SU-DHL-6 (cell line): Measurements from ENCODE around the gene ZNF20.
A peak's percentile ranks its signal among the peaks of the same experiment; 100 is the strongest.

ENCODE experiments used
- EZH2phosphoT487 ChIP-seq: fragments of 200-600 bp; sonication (generic), shearing (Covaris generic); conservative IDR thresholded peaks from 2 replicates; pipeline ENCODE4 v1.6.1; 2018; ENCODE audit warnings: mild to moderate bottlenecking, antibody characterized with exemption, low read length, moderate library complexity, mixed read lengths
- TF ChIP-seq, protein P1 (sequence below): fragments of 200-600 bp; sonication (generic); IDR thresholded peaks from one replicate; pipeline ENCODE4 v1.5.1; 2017; ENCODE audit warnings: antibody characterized with exemption, mild to moderate bottlenecking, low read length, moderate library complexity; ENCODE audit not compliant: insufficient read depth, poor library complexity, severe bottlenecking

DNA sequence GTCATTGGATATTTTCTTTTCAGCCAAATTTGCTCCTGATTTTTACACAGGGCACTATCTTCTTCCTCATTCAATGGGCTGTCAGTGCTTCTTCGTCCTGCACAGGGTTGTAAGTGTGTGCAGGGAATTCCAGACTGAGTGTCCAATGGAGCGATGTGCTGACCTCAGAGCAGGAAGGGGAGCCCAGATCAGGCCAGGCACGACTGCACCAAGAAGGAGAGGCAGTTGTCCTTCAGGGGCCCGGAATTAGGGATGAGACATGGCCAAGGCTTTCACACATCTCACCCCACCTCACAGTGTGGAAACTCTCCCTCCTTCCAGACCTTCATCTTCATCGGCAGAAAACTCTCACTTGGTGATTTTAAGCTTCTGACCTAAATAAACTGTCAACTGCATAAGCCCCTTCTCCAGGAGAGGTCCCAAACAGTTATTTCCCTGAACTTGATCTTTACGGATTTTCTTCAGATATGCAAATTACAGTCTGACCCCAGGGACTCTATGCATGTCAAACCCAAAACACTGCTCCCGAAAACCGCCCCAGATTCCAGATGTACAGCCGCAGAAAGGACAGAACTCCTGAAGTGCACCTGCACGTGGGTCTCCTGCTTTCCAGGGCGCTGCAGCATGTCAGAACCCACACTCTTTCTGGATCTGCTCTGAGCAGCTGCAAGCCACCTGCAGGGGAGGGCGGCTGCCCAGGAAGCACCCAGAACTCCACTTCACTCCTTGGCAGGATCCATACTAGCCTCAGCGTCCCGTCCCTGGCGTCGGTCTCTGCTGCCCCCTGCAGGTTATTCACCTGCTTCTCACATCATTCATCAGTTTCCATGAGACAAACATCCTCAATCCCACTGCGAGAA lies 625 bp upstream of the ZNF20 start:
- TF ChIP-seq, protein P1, sequence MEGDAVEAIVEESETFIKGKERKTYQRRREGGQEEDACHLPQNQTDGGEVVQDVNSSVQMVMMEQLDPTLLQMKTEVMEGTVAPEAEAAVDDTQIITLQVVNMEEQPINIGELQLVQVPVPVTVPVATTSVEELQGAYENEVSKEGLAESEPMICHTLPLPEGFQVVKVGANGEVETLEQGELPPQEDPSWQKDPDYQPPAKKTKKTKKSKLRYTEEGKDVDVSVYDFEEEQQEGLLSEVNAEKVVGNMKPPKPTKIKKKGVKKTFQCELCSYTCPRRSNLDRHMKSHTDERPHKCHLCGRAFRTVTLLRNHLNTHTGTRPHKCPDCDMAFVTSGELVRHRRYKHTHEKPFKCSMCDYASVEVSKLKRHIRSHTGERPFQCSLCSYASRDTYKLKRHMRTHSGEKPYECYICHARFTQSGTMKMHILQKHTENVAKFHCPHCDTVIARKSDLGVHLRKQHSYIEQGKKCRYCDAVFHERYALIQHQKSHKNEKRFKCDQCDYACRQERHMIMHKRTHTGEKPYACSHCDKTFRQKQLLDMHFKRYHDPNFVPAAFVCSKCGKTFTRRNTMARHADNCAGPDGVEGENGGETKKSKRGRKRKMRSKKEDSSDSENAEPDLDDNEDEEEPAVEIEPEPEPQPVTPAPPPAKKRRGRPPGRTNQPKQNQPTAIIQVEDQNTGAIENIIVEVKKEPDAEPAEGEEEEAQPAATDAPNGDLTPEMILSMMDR: peak; percentile 87
- TF ChIP-seq EZH2phosphoT487: no peak
